Pancreas (tissue), 10 donors: ENCODE data around the gene MYO1C. TPM values are rescaled to one million over a fixed set of nuclear protein-coding genes. Genes with fewer than 3 reads are reported as not detected.
A peak's percentile ranks its signal among the peaks of the same experiment; 100 is the strongest.
"Not testable (repeated sequence)": the region's sequence is repeated elsewhere in the genome, so short reads cannot be mapped to it uniquely, and the experiment has no call there.

ENCODE experiments used
- ATAC-seq, 4 donors: fragments of 200-7000 bp; cut with Tn5 transposase; one replicate each; pipeline versions ENCODE4 v1.8.0 to v1.9.1; 2020; ENCODE audit warnings: mild to moderate bottlenecking in 4 of 4, moderate library complexity in 4 of 4
- DNase-seq, 6 donors: peaks; one replicate each; pipeline ENCODE4 v3.0.0-alpha.2; 2020
- FAIRE-seq: peaks from 2 replicates; lab custom pipeline; 2012; peaks lifted over from hg19 to GRCh38; lab: Jason Lieb, UNC
- H3K27ac ChIP-seq, 4 donors: fragments of 200-600 bp; sonication (generic); 1 replicate in 3 of 4; 2 replicates in 1 of 4; pipeline versions ENCODE4 v1.5.0 to v1.8.0; 2020
- H3K27me3 ChIP-seq, 4 donors: fragments of 200-600 bp; one replicate each; pipeline ENCODE4 v1.8.0; 2021
- H3K36me3 ChIP-seq, 3 donors: fragments of 200-600 bp; sonication (generic) in 1 of 3; one replicate each; pipeline versions ENCODE4 v1.5.0 to v1.8.0; 2020 to 2021
- H3K4me1 ChIP-seq, 3 donors: fragments of 200-600 bp; one replicate each; pipeline ENCODE4 v1.8.0; 2021
- H3K4me3 ChIP-seq, 4 donors: fragments of 200-600 bp; sonication (generic) in 2 of 4; one replicate each; pipeline versions ENCODE4 v1.5.0 to v1.8.0; 2020 to 2021
- H3K9me3 ChIP-seq, 4 donors: fragments of 200-600 bp; one replicate each; pipeline ENCODE4 v1.8.0; 2021
- WGBS, 2 donors: extraction: QIAGEN DNeasy Blood & Tissue Kit; methylation state at CpG; one replicate each; pipeline ENCODE4 v1.1.7; 2013; 5-methylcytosine and 5-hydroxymethylcytosine counted together
- intact Hi-C, 3 donors: fragments of 100-400 bp; cut with DNase I; formaldehyde crosslinking; loops; one replicate each; pipeline versions ENCODE4 v1.11.1 to v1.14.2; 2022
- polyA plus RNA-seq, 2 donors: library from polyadenylated mRNA; stranded (reverse); fragments of 200-250 nt; gene quantifications; one replicate each; pipeline ENCODE4 v1.2.3, GENCODE V29; 2013
- total RNA-seq, 6 donors: library from RNA; stranded (reverse); fragmentation: NEBNext Ultra II Directional in 4 of 6; extraction: Animal tissue kit (Norgen Biotek cat#: 25700) in 4 of 6; gene quantifications; one replicate each; pipeline versions ENCODE4 v1.2.1 to v1.2.4, GENCODE V29; 2021 to 2023
- TF ChIP-seq, protein P1 (sequence below), 4 donors: fragments of 200-600 bp; sonication (generic) in 3 of 4; IDR thresholded peaks; one replicate each; pipeline versions ENCODE4 v1.5.0 to v1.8.0; 2021; ENCODE audit warnings: antibody characterized with exemption in 4 of 4
- donor health status: healthy with polysubstance abuse.
- donor health status: DM: no; HTN: no; CAD: no; lungs with moderate emphysema.
- donor health status: DM: no; HTN: no; CAD: no.
- donor health status: control.
- donor health status: control.
- donor health status: Bipolar disorder and iron deficiency.
- donor health status: DM: yes; HTN: yes; CAD: no.
- donor health status: DM: no; HTN: no; CAD: no.
- donor health status: DM: no; HTN: no; CAD: no.
- donor health status: DM: yes; HTN: yes; CAD: no.

The MYO1C gene
- total and polyA plus RNA-seq, 8 donors, result 57.2 to 138 (median 99.3) TPM

DNA sequence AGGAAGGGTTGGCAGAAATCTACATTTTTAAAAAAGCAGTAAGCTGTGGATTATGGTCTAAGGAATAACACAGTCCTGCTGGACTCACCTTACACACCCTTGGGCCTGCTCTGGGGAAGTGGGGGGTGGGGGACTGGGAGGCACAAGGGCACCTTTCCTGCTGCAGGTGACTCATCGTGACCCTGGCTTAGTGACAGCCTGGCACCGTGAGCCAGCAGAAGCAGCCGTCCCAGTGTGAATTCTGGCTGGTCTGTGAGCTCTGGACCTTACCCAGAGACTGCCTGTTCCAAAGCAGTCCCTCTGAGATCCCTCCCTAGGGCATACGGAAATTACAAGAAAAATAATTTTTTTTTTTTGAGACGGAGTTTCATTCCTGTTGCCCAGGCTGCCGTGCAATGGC is 32.3 kb downstream of the MYO1C start:
- H3K4me1 ChIP-seq, result peaks cover 14% of the 10 kb centered on the region in 3 donors
- no peaks in the 10 kb centered on the region for H3K9me3 ChIP-seq
- peak; percentile 79 to 96 (median 96) for DNase-seq
- intact Hi-C loops, result no loop called here
- no peaks in the 10 kb centered on the region for H3K27me3 ChIP-seq
- FAIRE-seq, result no peak
- no peak overlapping the region for H3K4me3 ChIP-seq
- peak; percentile 59 to 69 (median 68) for ATAC-seq
- peak overlapping the region; percentile 49 to 76 (median 68) for H3K27ac ChIP-seq
- TF ChIP-seq, protein P1, sequence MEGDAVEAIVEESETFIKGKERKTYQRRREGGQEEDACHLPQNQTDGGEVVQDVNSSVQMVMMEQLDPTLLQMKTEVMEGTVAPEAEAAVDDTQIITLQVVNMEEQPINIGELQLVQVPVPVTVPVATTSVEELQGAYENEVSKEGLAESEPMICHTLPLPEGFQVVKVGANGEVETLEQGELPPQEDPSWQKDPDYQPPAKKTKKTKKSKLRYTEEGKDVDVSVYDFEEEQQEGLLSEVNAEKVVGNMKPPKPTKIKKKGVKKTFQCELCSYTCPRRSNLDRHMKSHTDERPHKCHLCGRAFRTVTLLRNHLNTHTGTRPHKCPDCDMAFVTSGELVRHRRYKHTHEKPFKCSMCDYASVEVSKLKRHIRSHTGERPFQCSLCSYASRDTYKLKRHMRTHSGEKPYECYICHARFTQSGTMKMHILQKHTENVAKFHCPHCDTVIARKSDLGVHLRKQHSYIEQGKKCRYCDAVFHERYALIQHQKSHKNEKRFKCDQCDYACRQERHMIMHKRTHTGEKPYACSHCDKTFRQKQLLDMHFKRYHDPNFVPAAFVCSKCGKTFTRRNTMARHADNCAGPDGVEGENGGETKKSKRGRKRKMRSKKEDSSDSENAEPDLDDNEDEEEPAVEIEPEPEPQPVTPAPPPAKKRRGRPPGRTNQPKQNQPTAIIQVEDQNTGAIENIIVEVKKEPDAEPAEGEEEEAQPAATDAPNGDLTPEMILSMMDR (IDR thresholded peaks at IDR 0.05), result no peak
- WGBS, 2 donors, result 6 to 9% methylated on average over 6 of the region's 6 CpGs
- H3K36me3 ChIP-seq, result no peaks in the 10 kb centered on the region

DNA sequence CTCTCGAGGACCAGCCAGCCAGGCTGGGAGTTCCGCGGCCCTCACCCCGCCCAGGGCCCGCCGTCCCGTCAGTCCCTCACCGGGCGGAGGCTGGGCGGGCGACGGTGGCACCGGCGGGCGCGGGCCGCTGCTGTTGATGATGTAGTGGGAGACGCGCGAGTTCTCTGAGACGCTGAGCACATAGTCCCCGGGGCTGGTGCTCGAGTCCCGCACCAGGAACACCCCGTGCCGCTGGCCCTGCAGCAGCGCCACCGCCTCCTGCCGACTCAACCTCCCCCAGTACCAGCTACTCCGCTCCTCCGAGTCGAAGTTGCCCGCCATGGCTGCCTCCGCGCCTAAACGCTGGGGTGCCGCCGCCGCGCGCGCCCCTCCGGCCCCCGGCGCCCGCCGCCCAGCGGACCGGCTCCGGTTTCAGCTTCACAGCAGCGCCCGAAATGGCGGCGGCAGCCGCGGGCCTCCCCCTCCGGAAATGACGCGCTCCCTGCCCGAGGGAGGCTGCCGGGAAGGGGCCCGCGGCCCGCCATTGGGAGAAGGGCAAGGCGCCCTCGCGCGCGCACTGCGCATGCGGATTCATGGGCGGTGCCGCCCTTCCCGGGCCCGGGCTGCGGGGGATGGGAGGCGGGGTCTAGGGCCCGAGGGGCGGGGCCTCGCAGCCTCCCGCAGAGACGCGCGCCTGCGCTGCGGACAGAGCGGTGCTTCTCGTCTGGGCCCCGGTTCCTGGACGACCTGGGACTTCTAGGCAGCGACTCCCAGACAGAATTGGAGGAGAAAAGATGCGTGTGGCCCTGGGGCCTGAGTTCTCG is 36.5 kb downstream of the MYO1C start, which contains the start of gene CRK:
TSS of gene CRK (minus strand) at position 436 of the 803 bp plus-strand sequence. CDS start at position 321, 115 bp downstream.
- whole genome bisulfite sequencing, 2 donors, result 1% methylated on average over 60 to 93 of the region's 93 CpGs
- intact Hi-C loops, result no loop called here
- Histone ChIP-seq H3K36me3 (no peaks in the 10 kb centered on the region), H3K9me3 (no peaks in the 10 kb centered on the region), H3K4me3 (peak within 1 kb of the TSS; percentile 60 to 100 (median 88)), H3K4me1 (peaks cover 18 to 32% (median 23%) of the 10 kb centered on the region in 3 donors), H3K27ac (peak within 1 kb of the TSS; percentile 77 to 92 (median 88)), H3K27me3 (no peaks in the 10 kb centered on the region)
- FAIRE-seq (no peak), ATAC-seq (peak; percentile 89 to 96 (median 90)), DNase-seq (peak; percentile 95 to 100 (median 98))
- TF ChIP-seq, protein P1 (IDR thresholded peaks at IDR 0.05), result no peak

DNA sequence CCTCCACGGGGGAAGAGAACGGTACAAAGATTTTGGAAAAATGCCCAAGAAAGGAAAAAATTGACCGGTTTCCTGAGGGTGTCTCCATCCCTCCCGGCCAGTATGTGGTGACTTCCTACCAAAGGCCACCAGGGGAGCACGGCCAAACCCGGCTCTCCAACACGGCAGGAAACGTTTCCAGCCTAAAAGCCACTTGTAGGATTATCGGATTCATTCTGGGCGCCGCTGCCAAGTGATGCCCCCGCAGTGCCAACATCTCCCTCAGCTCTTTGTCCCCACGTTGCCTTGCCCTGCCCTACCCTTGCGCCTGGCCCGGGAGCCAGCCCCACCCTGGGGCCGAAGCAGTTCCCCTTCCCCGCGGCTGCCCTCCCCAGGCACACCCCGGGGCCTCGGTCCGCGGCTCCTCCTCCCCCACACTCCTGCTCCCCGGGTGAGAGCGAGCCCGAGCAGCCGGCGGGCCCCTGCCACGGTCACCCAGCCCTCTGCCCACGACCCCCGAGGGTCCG is 37.1 kb downstream of the MYO1C start:
- no peaks in the 10 kb centered on the region for H3K27me3 ChIP-seq
- intact Hi-C loops, result no loop called here
- no peak for FAIRE-seq
- 0 to 1% methylated on average over 28 to 31 of the region's 31 CpGs for WGBS, 2 donors
- no peaks in the 10 kb centered on the region for H3K36me3 ChIP-seq
- peak overlapping the region; percentile 60 to 100 (median 88) for H3K4me3 ChIP-seq
- peaks cover 12 to 27% (median 18%) of the 10 kb centered on the region in 3 donors for H3K4me1 ChIP-seq
- ATAC-seq, result peak; percentile 42 to 60 (median 52)
- peak overlapping the region; percentile 77 to 92 (median 88) for H3K27ac ChIP-seq
- TF ChIP-seq, protein P1 (IDR thresholded peaks at IDR 0.05), result peak; percentile 12 to 47 (median 40)
- DNase-seq, result peak; percentile 56 to 87 (median 72)
- H3K9me3 ChIP-seq, result no peaks in the 10 kb centered on the region

DNA sequence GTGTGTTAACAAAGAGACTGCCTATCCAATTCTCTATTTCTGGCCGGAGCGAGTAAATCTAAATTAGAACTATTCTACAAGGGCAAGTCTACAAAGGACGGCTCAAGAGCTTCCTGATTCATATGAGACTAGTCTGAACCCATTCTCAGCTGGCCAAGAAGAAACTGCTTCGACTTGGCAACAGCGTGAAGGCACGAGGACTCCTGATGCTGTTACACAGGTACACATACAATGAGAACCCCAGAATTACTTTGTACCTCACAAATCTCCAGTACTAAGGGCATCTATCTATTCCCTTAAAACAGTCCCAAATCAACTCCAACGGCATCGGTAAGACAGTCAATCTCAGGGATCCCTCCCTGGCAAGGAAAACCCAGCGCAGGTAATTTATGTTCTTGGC is 37.9 kb downstream of the MYO1C start:
- H3K36me3 ChIP-seq, result no peaks in the 10 kb centered on the region
- no peak for FAIRE-seq
- 55 to 67% methylated on average over 9 of the region's 9 CpGs for whole genome bisulfite sequencing, 2 donors
- peak overlapping the region in 2 of 4 donors; percentile 85 to 92 for H3K27ac ChIP-seq
- TF ChIP-seq, protein P1 (IDR thresholded peaks at IDR 0.05), result no peak
- no peak for DNase-seq
- intact Hi-C loops, result loop anchor here in 1 of 3 donors (5.0 kb wide), 1 partner anchor 53 kb away; no protein-coding TSS in a partner anchor
- ATAC-seq, result no peak
- H3K4me1 ChIP-seq, result peaks cover 5 to 22% (median 14%) of the 10 kb centered on the region in 3 donors
- H3K9me3 ChIP-seq, result no peaks in the 10 kb centered on the region
- H3K27me3 ChIP-seq, result no peaks in the 10 kb centered on the region
- H3K4me3 ChIP-seq, result peak overlapping the region in 3 of 4 donors; percentile 60 to 100 (median 76)

DNA sequence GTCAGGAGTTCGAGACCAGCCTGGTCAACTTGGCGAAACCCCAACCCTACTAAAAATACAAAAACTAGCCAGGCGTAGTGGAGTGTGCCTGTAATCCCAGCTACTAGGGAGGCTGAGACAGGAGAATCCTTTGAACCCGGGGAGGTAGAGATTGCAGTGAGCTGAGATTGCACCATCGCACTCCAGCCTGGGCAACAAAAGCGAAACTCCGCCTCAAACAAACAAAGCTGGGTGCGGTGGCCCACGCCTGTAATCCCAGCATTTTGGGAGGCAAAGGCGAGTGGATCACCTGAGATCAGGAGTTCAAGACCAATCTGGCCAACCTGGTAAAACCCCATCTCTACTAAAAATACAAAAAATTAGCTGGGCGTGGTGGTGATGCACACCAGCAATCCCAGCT is 38.8 kb downstream of the MYO1C start:
- not testable (repeated sequence) for H3K27me3 ChIP-seq, H3K4me3 ChIP-seq, H3K9me3 ChIP-seq, ATAC-seq, H3K36me3 ChIP-seq, FAIRE-seq, H3K27ac ChIP-seq, DNase-seq
- peaks cover 5 to 22% (median 14%) of the 10 kb centered on the region in 3 donors for H3K4me1 ChIP-seq
- intact Hi-C loops, result loop anchor here in 1 of 3 donors (5.0 kb wide), 1 partner anchor 54 kb away; no protein-coding TSS in a partner anchor
- WGBS, 2 donors, result 86 to 92% methylated on average over 11 of the region's 11 CpGs
